HepG2 (cell line): ENCODE measurements around the gene SP1. TPM values are rescaled to one million over a fixed set of nuclear protein-coding genes. Genes with fewer than 3 reads are reported as not detected.

Source experiments
- EED ChIP-seq: sonication (generic); formaldehyde crosslinking; IDR thresholded peaks from 2 replicates; pipeline ENCODE4 v1.5.0; 2020; ENCODE audit warnings: mild to moderate bottlenecking, missing genetic modification reagents
- ETV6 ChIP-seq: sonication (generic); formaldehyde crosslinking; conservative IDR thresholded peaks from 2 replicates; pipeline ENCODE4 v1.4.0; 2020; ENCODE audit warnings: missing genetic modification reagents
- GATAD1 ChIP-seq: IDR thresholded peaks from 2 replicates; pipeline ENCODE4 v1.6.1; 2016; ENCODE audit warnings: missing genetic modification reagents, missing compliant biosample characterization
- HDAC2 ChIP-seq: sonication (generic); formaldehyde crosslinking; IDR thresholded peaks from 2 replicates; pipeline ENCODE4 v1.4.0; 2020; ENCODE audit warnings: missing genetic modification reagents
- HOXA9 ChIP-seq: sonication (generic); formaldehyde crosslinking; IDR thresholded peaks from 2 replicates; pipeline ENCODE4 v1.8.1; 2022; ENCODE audit warnings: missing genetic modification reagents, mild to moderate bottlenecking, moderate library complexity, borderline replicate concordance
- KDM6A ChIP-seq: IDR thresholded peaks from 2 replicates; pipeline ENCODE4 v1.6.1; 2016; ENCODE audit warnings: low read depth
- MTA1 ChIP-seq: sonication (generic); formaldehyde crosslinking; IDR thresholded peaks from 2 replicates; pipeline ENCODE4 v1.4.0; 2020; ENCODE audit warnings: missing genetic modification reagents, mild to moderate bottlenecking, borderline replicate concordance
- NR1H2 ChIP-seq: sonication (generic); formaldehyde crosslinking; IDR thresholded peaks from 2 replicates; pipeline ENCODE4 v1.8.1; 2022; ENCODE audit warnings: low read depth, missing genetic modification reagents, borderline replicate concordance
- POLR2A ChIP-seq, 2 experiments: IDR thresholded peaks; 2 replicates each; pipeline ENCODE4 v1.6.1; 2011; ENCODE audit warnings: low read depth in 2 of 2, low read length in 2 of 2, mild to moderate bottlenecking in 1 of 2, moderate library complexity in 1 of 2; ENCODE audit not compliant: insufficient read depth in 1 of 2
- SATB2 ChIP-seq: sonication (generic); formaldehyde crosslinking; IDR thresholded peaks from 2 replicates; pipeline ENCODE4 v1.5.0; 2020; ENCODE audit warnings: missing genetic modification reagents
- TOE1 ChIP-seq: sonication (generic); formaldehyde crosslinking; IDR thresholded peaks from 2 replicates; pipeline ENCODE4 v1.4.0; 2020; ENCODE audit warnings: mild to moderate bottlenecking, missing genetic modification reagents
- ZNF335 ChIP-seq: sonication (generic); formaldehyde crosslinking; IDR thresholded peaks from 2 replicates; pipeline ENCODE4 v1.4.0; 2020; ENCODE audit warnings: missing genetic modification reagents
- ZNF34 ChIP-seq: sonication (generic); formaldehyde crosslinking; IDR thresholded peaks from 2 replicates; pipeline ENCODE4 v1.4.0; 2020; ENCODE audit warnings: mild to moderate bottlenecking, missing genetic modification reagents, borderline replicate concordance
- ZNF460 ChIP-seq: sonication (generic); formaldehyde crosslinking; IDR thresholded peaks from 2 replicates; pipeline ENCODE4 v1.5.1; 2020; ENCODE audit warnings: missing genetic modification reagents, mild to moderate bottlenecking, borderline replicate concordance
- ZNF605 ChIP-seq: sonication (generic); formaldehyde crosslinking; IDR thresholded peaks from 2 replicates; pipeline ENCODE4 v1.8.0; 2022; ENCODE audit warnings: mild to moderate bottlenecking, missing genetic modification reagents
- ZNF672 ChIP-seq: sonication (generic); formaldehyde crosslinking; IDR thresholded peaks from 2 replicates; pipeline ENCODE4 v1.8.1; 2022; ENCODE audit warnings: missing genetic modification reagents
- ZNF720 ChIP-seq: sonication (generic); formaldehyde crosslinking; IDR thresholded peaks from 2 replicates; pipeline ENCODE4 v1.4.0; 2020; ENCODE audit warnings: missing genetic modification reagents
- polyA plus RNA-seq, 8 experiments: library from polyadenylated mRNA; depleted of rRNA in 3 of 8; stranded (reverse) in 7 of 8; unstranded in 1 of 8; fragments of >200 nt; fragmentation: Illumina TruSeq in 4 of 8; extraction: Trizol in 4 of 8; gene quantifications; 2 replicates each; pipeline versions ENCODE4 v1.2.1 to v1.2.3, GENCODE V29; 2011 to 2016; ENCODE audit warnings: low read depth in 4 of 8, missing spikeins in 1 of 8, mixed read lengths in 1 of 8; ENCODE audit not compliant: insufficient read depth in 1 of 8
- total RNA-seq, 5 experiments: library from RNA; depleted of rRNA; stranded (reverse); fragments of >200 nt; fragmentation: Illumina TruSeq; extraction: Trizol; gene quantifications; 2 replicates each; pipeline ENCODE4 v1.2.3, GENCODE V29; 2016; ENCODE audit warnings: low read depth in 1 of 5
- TF ChIP-seq, protein P1 (sequence below): sonication (generic); formaldehyde crosslinking; IDR thresholded peaks from 2 replicates; pipeline ENCODE4 v1.9.0; 2021; ENCODE audit warnings: missing genetic modification reagents, borderline replicate concordance
- TF ChIP-seq, protein P2 (sequence below): IDR thresholded peaks from 2 replicates; pipeline ENCODE4 v1.6.1; 2016; ENCODE audit warnings: low read depth, missing genetic modification reagents, missing compliant biosample characterization
- TF ChIP-seq, protein P3 (sequence below): sonication (generic); formaldehyde crosslinking; IDR thresholded peaks from 2 replicates; pipeline ENCODE4 v1.5.0; 2020; ENCODE audit warnings: missing genetic modification reagents, mild to moderate bottlenecking, borderline replicate concordance

SP1 gene
- total and polyA plus RNA-seq, 2 of the 13 experiments (the other 11 are each of a cell fraction or from before 2014, with no cell fraction given) = 26.5 to 27.5 TPM

DNA sequence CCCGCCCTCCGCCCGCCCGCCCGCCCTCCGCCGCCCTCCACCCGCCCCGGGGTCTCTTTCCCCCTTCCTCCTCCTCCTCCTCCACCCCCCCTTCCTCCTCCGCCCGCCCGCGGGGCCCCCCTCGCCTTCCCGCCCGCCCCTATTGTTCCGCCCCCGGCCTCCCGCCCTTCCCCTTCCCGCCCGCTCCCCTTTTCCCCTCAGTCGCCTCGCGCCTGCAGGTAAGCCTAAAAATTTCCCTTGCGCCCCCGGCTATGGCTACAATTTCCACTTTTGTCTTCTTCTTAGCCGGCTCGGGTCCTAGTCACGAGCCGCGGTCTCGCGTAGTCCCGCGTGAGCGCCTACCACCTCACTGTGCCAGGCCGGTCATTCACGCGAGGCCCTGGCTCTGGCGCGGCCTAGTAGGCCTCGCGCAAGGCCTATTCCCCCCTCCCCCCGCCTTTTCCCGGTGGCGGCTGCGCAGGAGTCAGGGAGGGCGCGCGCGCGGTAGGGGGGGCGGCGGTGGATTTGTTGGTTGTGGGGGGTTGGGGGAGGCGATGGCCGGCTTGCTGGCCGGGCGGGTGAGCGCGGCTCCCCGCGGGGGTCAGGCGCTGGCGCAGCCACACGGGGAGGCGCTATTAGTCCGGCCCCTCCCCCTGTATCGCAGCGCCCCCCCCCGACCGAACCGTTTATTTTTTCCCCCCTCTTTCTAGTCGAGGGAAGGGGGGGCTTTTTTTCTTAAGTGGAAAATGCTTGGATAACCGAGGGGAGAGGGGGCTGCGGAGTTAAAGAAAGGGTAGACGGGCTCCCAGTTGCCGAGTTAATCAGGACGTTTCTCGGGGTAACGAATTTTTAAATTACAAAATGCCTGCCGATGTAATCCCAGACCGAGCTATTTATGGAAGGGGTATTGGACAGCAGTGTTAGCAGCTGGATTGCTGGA is 72.4 kb downstream of the SP1 start (continued):
- TF ChIP-seq, protein P1, sequence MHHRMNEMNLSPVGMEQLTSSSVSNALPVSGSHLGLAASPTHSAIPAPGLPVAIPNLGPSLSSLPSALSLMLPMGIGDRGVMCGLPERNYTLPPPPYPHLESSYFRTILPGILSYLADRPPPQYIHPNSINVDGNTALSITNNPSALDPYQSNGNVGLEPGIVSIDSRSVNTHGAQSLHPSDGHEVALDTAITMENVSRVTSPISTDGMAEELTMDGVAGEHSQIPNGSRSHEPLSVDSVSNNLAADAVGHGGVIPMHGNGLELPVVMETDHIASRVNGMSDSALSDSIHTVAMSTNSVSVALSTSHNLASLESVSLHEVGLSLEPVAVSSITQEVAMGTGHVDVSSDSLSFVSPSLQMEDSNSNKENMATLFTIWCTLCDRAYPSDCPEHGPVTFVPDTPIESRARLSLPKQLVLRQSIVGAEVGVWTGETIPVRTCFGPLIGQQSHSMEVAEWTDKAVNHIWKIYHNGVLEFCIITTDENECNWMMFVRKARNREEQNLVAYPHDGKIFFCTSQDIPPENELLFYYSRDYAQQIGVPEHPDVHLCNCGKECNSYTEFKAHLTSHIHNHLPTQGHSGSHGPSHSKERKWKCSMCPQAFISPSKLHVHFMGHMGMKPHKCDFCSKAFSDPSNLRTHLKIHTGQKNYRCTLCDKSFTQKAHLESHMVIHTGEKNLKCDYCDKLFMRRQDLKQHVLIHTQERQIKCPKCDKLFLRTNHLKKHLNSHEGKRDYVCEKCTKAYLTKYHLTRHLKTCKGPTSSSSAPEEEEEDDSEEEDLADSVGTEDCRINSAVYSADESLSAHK = no peak
- TF ChIP-seq, protein P2, sequence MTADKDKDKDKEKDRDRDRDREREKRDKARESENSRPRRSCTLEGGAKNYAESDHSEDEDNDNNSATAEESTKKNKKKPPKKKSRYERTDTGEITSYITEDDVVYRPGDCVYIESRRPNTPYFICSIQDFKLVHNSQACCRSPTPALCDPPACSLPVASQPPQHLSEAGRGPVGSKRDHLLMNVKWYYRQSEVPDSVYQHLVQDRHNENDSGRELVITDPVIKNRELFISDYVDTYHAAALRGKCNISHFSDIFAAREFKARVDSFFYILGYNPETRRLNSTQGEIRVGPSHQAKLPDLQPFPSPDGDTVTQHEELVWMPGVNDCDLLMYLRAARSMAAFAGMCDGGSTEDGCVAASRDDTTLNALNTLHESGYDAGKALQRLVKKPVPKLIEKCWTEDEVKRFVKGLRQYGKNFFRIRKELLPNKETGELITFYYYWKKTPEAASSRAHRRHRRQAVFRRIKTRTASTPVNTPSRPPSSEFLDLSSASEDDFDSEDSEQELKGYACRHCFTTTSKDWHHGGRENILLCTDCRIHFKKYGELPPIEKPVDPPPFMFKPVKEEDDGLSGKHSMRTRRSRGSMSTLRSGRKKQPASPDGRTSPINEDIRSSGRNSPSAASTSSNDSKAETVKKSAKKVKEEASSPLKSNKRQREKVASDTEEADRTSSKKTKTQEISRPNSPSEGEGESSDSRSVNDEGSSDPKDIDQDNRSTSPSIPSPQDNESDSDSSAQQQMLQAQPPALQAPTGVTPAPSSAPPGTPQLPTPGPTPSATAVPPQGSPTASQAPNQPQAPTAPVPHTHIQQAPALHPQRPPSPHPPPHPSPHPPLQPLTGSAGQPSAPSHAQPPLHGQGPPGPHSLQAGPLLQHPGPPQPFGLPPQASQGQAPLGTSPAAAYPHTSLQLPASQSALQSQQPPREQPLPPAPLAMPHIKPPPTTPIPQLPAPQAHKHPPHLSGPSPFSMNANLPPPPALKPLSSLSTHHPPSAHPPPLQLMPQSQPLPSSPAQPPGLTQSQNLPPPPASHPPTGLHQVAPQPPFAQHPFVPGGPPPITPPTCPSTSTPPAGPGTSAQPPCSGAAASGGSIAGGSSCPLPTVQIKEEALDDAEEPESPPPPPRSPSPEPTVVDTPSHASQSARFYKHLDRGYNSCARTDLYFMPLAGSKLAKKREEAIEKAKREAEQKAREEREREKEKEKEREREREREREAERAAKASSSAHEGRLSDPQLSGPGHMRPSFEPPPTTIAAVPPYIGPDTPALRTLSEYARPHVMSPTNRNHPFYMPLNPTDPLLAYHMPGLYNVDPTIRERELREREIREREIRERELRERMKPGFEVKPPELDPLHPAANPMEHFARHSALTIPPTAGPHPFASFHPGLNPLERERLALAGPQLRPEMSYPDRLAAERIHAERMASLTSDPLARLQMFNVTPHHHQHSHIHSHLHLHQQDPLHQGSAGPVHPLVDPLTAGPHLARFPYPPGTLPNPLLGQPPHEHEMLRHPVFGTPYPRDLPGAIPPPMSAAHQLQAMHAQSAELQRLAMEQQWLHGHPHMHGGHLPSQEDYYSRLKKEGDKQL (CRISPR knock-in tag) = no peak
- TF ChIP-seq ZNF335 = no peak
- no peak for TF ChIP-seq ZNF34
- peak; percentile 42; the same call in 1 of the 2 replicates for TF ChIP-seq EED (CRISPR knock-in tag)
- TF ChIP-seq SATB2 (CRISPR knock-in tag) = peak; percentile 79; the same call in 1 of the 2 replicates
- TF ChIP-seq KDM6A = no peak
- TF ChIP-seq, protein P3, sequence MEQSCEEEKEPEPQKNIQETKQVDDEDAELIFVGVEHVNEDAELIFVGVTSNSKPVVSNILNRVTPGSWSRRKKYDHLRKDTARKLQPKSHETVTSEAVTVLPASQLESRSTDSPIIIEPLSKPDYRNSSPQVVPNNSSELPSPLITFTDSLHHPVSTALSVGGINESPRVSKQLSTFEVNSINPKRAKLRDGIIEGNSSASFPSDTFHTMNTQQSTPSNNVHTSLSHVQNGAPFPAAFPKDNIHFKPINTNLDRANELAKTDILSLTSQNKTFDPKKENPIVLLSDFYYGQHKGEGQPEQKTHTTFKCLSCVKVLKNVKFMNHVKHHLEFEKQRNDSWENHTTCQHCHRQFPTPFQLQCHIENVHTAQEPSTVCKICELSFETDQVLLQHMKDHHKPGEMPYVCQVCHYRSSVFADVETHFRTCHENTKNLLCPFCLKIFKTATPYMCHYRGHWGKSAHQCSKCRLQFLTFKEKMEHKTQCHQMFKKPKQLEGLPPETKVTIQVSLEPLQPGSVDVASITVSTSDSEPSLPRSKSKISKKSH = 0 out of 2 replicates have a peak, but pooled peaks have one; percentile 32
- peak; percentile 62; the same call in 1 of the 2 replicates for TF ChIP-seq GATAD1 (CRISPR knock-in tag)
- peak; percentile 73 for TF ChIP-seq NR1H2
- 0 out of 2 replicates have a peak, but pooled peaks have one; percentile 82 for TF ChIP-seq ZNF720 (CRISPR knock-in tag)
- no peak for TF ChIP-seq TOE1 (CRISPR knock-in tag)
- TF ChIP-seq ZNF460 (CRISPR knock-in tag) = no peak
- peak; percentile 79; the same call in 1 of the 2 replicates for TF ChIP-seq ZNF605 (CRISPR knock-in tag)
- TF ChIP-seq HOXA9 (CRISPR knock-in tag) = peak; percentile 26; the same call in 1 of the 2 replicates
- no peak for TF ChIP-seq MTA1 (CRISPR knock-in tag)
- 0 out of 2 replicates have a peak, but pooled peaks have one; percentile 27 for TF ChIP-seq HDAC2 (CRISPR knock-in tag)
- peak in 1 of 2 experiments; percentile 70; a peak in 3 of 4 replicates for TF ChIP-seq POLR2A (IDR thresholded peaks at IDR 0.05; ENCODE audit: insufficient read depth in 1 of 2, low read depth in 2 of 2, low read length in 2 of 2)
- TF ChIP-seq ZNF672 (CRISPR knock-in tag) = no peak
- peak; percentile 27; the same call in 1 of the 2 replicates for TF ChIP-seq ETV6 (CRISPR knock-in tag)
